Thymus (tissue), 11 donors: Measurements from ENCODE around the gene ZNRF1. TPM values are rescaled to one million over a fixed set of nuclear protein-coding genes. Genes with fewer than 3 reads are reported as not detected.

ENCODE experiments used
- DNase-seq, 9 donors: peaks; one replicate each; pipeline ENCODE4 v3.0.0-alpha.2; 2013; ENCODE audit warnings: low spot score in 9 of 9, low read depth in 6 of 9, missing footprints in 1 of 9
- H3K27ac ChIP-seq, 2 donors: one replicate each; pipeline ENCODE4 v1.5.1; 2013; ENCODE audit warnings: control low read depth in 1 of 2, low read depth in 1 of 2, low read length in 1 of 2, mild to moderate bottlenecking in 1 of 2, moderate library complexity in 1 of 2
- H3K27me3 ChIP-seq, 2 donors: one replicate each; pipeline ENCODE4 v1.5.1; 2013; ENCODE audit warnings: low read length in 1 of 2; ENCODE audit not compliant: control insufficient read depth in 2 of 2, insufficient read depth in 1 of 2
- H3K36me3 ChIP-seq, 2 donors: one replicate each; pipeline ENCODE4 v1.5.1; 2013; ENCODE audit warnings: low read length in 1 of 2, mild to moderate bottlenecking in 1 of 2, moderate library complexity in 1 of 2; ENCODE audit not compliant: control insufficient read depth in 2 of 2, insufficient read depth in 2 of 2
- H3K4me1 ChIP-seq, 2 donors: one replicate each; pipeline ENCODE4 v1.5.1; 2013; ENCODE audit warnings: low read length in 2 of 2; ENCODE audit not compliant: control insufficient read depth in 2 of 2, insufficient read depth in 2 of 2
- H3K4me3 ChIP-seq, 2 donors: one replicate each; pipeline ENCODE4 v1.5.1; 2013; ENCODE audit warnings: low read length in 2 of 2, control low read depth in 1 of 2, mild to moderate bottlenecking in 1 of 2
- H3K9me3 ChIP-seq, 2 donors: one replicate each; pipeline ENCODE4 v1.5.1; 2013; ENCODE audit warnings: low read length in 1 of 2, mild to moderate bottlenecking in 1 of 2; ENCODE audit not compliant: control insufficient read depth in 2 of 2, insufficient read depth in 1 of 2
- WGBS: extraction: QIAGEN DNeasy Blood & Tissue Kit; methylation state at CpG from one replicate; pipeline ENCODE4 v1.1.7; 2013; 5-methylcytosine and 5-hydroxymethylcytosine counted together
- polyA plus RNA-seq: library from polyadenylated mRNA; stranded (reverse); fragments of 200-250 nt; gene quantifications from one replicate; pipeline ENCODE4 v1.2.3, GENCODE V29; 2013
- total RNA-seq: library from RNA; stranded (reverse); fragments of 120-200 nt; gene quantifications from one replicate; pipeline ENCODE4 v1.2.4, GENCODE V29; 2013
- donor health status: healthy.

The ZNRF1 gene
- total and polyA plus RNA-seq, 2 donors = 26.6 to 39.6 TPM

- H3K27me3 ChIP-seq = no peaks in the 10 kb centered on the region
- H3K36me3 ChIP-seq = peaks cover 17 to 55% of the 10 kb centered on the region in 2 donors
- DNase-seq = no peak
- H3K27ac ChIP-seq = peak overlapping the region; percentile 64 to 91
- H3K4me3 ChIP-seq = no peak overlapping the region
- 95% methylated on average over 10 of the region's 10 CpGs for WGBS
- H3K9me3 ChIP-seq = no peaks in the 10 kb centered on the region
- peaks cover 64 to 89% of the 10 kb centered on the region in 2 donors for H3K4me1 ChIP-seq
Observed at GRCh38 chr16:75107505-75107904, 108.7 kb downstream of the ZNRF1 start.

GRCh38 chr16:75108792-75109731 lies 110.2 kb downstream of the ZNRF1 start:
- peak in 2 of 9 donors; percentile 69 to 83 for DNase-seq
- Histone ChIP-seq H3K9me3 (peaks cover 0 to 2% of the 10 kb centered on the region in 2 donors), H3K4me3 (no peak overlapping the region), H3K27me3 (no peaks in the 10 kb centered on the region), H3K4me1 (peaks cover 72 to 99% of the 10 kb centered on the region in 2 donors), H3K27ac (peak overlapping the region; percentile 86 to 91), H3K36me3 (peaks cover 15 to 47% of the 10 kb centered on the region in 2 donors)
- 44% methylated on average over 27 of the region's 27 CpGs for WGBS

- no peak overlapping the region for H3K4me3 ChIP-seq
- peak in 1 of 9 donors; percentile 67 for DNase-seq
- 19% methylated on average over 10 of the region's 10 CpGs for WGBS
- H3K27me3 ChIP-seq = no peaks in the 10 kb centered on the region
- H3K36me3 ChIP-seq = peaks cover 15 to 40% of the 10 kb centered on the region in 2 donors
- peak overlapping the region; percentile 86 to 91 for H3K27ac ChIP-seq
- peaks cover 72 to 94% of the 10 kb centered on the region in 2 donors for H3K4me1 ChIP-seq
- peaks cover 0 to 4% of the 10 kb centered on the region in 2 donors for H3K9me3 ChIP-seq
Observed at GRCh38 chr16:75109732-75110243, 111.0 kb downstream of the ZNRF1 start.

GRCh38 chr16:75110637-75111513 lies 112.1 kb downstream of the ZNRF1 start:
- whole genome bisulfite sequencing = 15% methylated on average over 28 of the region's 28 CpGs
- Histone ChIP-seq H3K36me3 (peaks cover 11 to 29% of the 10 kb centered on the region in 2 donors), H3K9me3 (peaks cover 0 to 13% of the 10 kb centered on the region in 2 donors), H3K4me1 (peaks cover 68 to 88% of the 10 kb centered on the region in 2 donors), H3K4me3 (peak overlapping the region in 1 of 2 donors; percentile 25), H3K27me3 (no peaks in the 10 kb centered on the region), H3K27ac (peak overlapping the region; percentile 84 to 91)
- peak; percentile 80 to 96 (median 86) for DNase-seq

- peak overlapping the region; percentile 84 to 91 for H3K27ac ChIP-seq
- H3K27me3 ChIP-seq = no peaks in the 10 kb centered on the region
- no peak for DNase-seq
- H3K4me3 ChIP-seq = no peak overlapping the region
- H3K36me3 ChIP-seq = peaks cover 7 to 23% of the 10 kb centered on the region in 2 donors
- peaks cover 0 to 13% of the 10 kb centered on the region in 2 donors for H3K9me3 ChIP-seq
- 55% methylated on average over 7 of the region's 7 CpGs for WGBS
- H3K4me1 ChIP-seq = peaks cover 64 to 88% of the 10 kb centered on the region in 2 donors
Observed at GRCh38 chr16:75111514-75111940, 112.7 kb downstream of the ZNRF1 start.

- no peaks in the 10 kb centered on the region for H3K27me3 ChIP-seq
- H3K4me3 ChIP-seq = no peak overlapping the region
- peaks cover 60 to 84% of the 10 kb centered on the region in 2 donors for H3K4me1 ChIP-seq
- DNase-seq = no peak
- H3K9me3 ChIP-seq = peaks cover 0 to 13% of the 10 kb centered on the region in 2 donors
- peak overlapping the region in 1 of 2 donors; percentile 91 for H3K27ac ChIP-seq
- peaks cover under 1 to 17% of the 10 kb centered on the region in 2 donors for H3K36me3 ChIP-seq
- WGBS = 27% methylated on average over 26 of the region's 26 CpGs
Observed at GRCh38 chr16:75111961-75112733, 113.3 kb downstream of the ZNRF1 start.

- peak in 3 of 9 donors; percentile 46 to 78 (median 66) for DNase-seq
- Histone ChIP-seq H3K36me3 (peaks cover 0 to 10% of the 10 kb centered on the region in 2 donors), H3K27ac (peak overlapping the region; percentile 64 to 91), H3K4me1 (peaks cover 52 to 77% of the 10 kb centered on the region in 2 donors), H3K9me3 (peaks cover 0 to 13% of the 10 kb centered on the region in 2 donors), H3K27me3 (no peaks in the 10 kb centered on the region), H3K4me3 (no peak overlapping the region)
- WGBS = 51% methylated on average over 14 of the region's 14 CpGs
Observed at GRCh38 chr16:75112734-75113491, 114.1 kb downstream of the ZNRF1 start.
